Spleen (tissue), 7 donors: ENCODE measurements around the gene C1QTNF1.

Experiments used
- CTCF ChIP-seq, 11 experiments: fragments of 200-600 bp in 7 of 11; fragments of 450-650 bp in 4 of 11; sonication (generic) in 4 of 11; IDR thresholded peaks in 8 of 11; conservative IDR thresholded peaks in 3 of 11; 1 replicate in 7 of 11; 2 replicates in 4 of 11; pipeline versions ENCODE4 v1.4.0 to v1.8.0; 2016 to 2021; ENCODE audit warnings: antibody characterized with exemption in 11 of 11, inconsistent platforms in 4 of 11, mild to moderate bottlenecking in 1 of 11
- POLR2AphosphoS5 ChIP-seq, 3 donors: sonication (generic); formaldehyde crosslinking; IDR thresholded peaks; one replicate each; pipeline ENCODE4 v1.5.1; 2017; ENCODE audit warnings: antibody characterized with exemption in 3 of 3
- donor health status: DM: no; HTN: no; CAD: no; lungs with moderate emphysema.
- donor health status: DM: no; HTN: no; CAD: no.
- donor health status: DM: no; HTN: no; CAD: no.

- TF ChIP-seq POLR2AphosphoS5 (IDR thresholded peaks at IDR 0.05) (no peak), CTCF (IDR thresholded peaks at IDR 0.05 in 8 of 11, conservative IDR thresholded peaks at IDR 0.05 in 3 of 11) (no peak)
Measured at GRCh38 chr17:78980624-78980972, 43.4 kb upstream of the C1QTNF1 start.
